B cell (primary cell): Measurements from ENCODE around the gene CERT1. TPM values are rescaled to one million over a fixed set of nuclear protein-coding genes. Genes with fewer than 3 reads are reported as not detected.

Experiments used
- ATAC-seq: fragments of 200-7000 bp; cut with Tn5 transposase; one replicate; pipeline ENCODE4 v1.10.0; 2021; ENCODE audit warnings: low read depth, mild to moderate bottlenecking, moderate number of reproducible peaks, moderate library complexity
- CTCF ChIA-PET: fragments of 350-600 bp; sonication (Branson Sonifier 250); formaldehyde crosslinking; loops from one replicate; lab custom pipeline; 2021; ENCODE audit warnings: antibody characterized with exemption, inconsistent platforms; lab: Charles Lee
- POLR2A ChIA-PET: fragments of 350-600 bp; sonication (Branson Sonifier 250); formaldehyde crosslinking; loops from one replicate; lab custom pipeline; 2021; ENCODE audit warnings: antibody characterized with exemption; lab: Charles Lee
- DNase-seq: peaks from one replicate; pipeline ENCODE4 v3.0.0; 2013
- H2AFZ ChIP-seq: 2 replicates; pipeline ENCODE4 v1.6.1; 2012; ENCODE audit warnings: mild to moderate bottlenecking, low read depth, low read length; ENCODE audit not compliant: insufficient read depth, poor library complexity, severe bottlenecking
- H3K27ac ChIP-seq, 2 donors: 1 replicate in 1 of 2; 2 replicates in 1 of 2; pipeline ENCODE4 v1.5.1; 2012 to 2013; ENCODE audit warnings: low read length in 2 of 2, mild to moderate bottlenecking in 2 of 2, moderate library complexity in 1 of 2
- H3K27me3 ChIP-seq, 4 experiments: fragments of 200-600 bp in 1 of 4; sonication (generic) in 1 of 4; replicated peaks in 1 of 4; 1 replicate in 2 of 4; 2 replicates in 2 of 4; pipeline versions ENCODE4 v1.6.1 to v1.7.0; 2013 to 2016; ENCODE audit warnings: low read length in 3 of 4, mild to moderate bottlenecking in 2 of 4, mixed read lengths in 1 of 4, moderate library complexity in 1 of 4; ENCODE audit not compliant: insufficient read depth in 4 of 4, control insufficient read depth in 3 of 4; ENCODE audit errors: control extremely low read depth in 1 of 4
- H3K36me3 ChIP-seq, 2 experiments: replicated peaks in 1 of 2; 1 replicate in 1 of 2; 2 replicates in 1 of 2; pipeline versions ENCODE4 v1.6.1 to v1.7.1; 2013; ENCODE audit warnings: low read length in 1 of 2; ENCODE audit not compliant: insufficient read depth in 2 of 2, control insufficient read depth in 1 of 2; ENCODE audit errors: control extremely low read depth in 1 of 2, extremely low read depth in 1 of 2
- H3K4me1 ChIP-seq, 2 donors: fragments of 200-600 bp in 1 of 2; sonication (generic) in 1 of 2; 1 replicate in 1 of 2; 2 replicates in 1 of 2; pipeline versions ENCODE4 v1.5.1 to v1.6.1; 2013 to 2017; ENCODE audit warnings: low read length in 2 of 2; ENCODE audit not compliant: control insufficient read depth in 2 of 2, insufficient read depth in 2 of 2
- H3K4me2 ChIP-seq: replicated peaks from 2 replicates; pipeline ENCODE3; 2012; ENCODE audit warnings: mild to moderate bottlenecking, low read depth, low read length; ENCODE audit not compliant: poor library complexity, severe bottlenecking
- H3K4me3 ChIP-seq, 5 experiments: fragments of 200-600 bp in 1 of 5; sonication (generic) in 1 of 5; 1 replicate in 3 of 5; 2 replicates in 2 of 5; pipeline versions ENCODE4 v1.5.1 to v1.7.0; 2011 to 2016; ENCODE audit warnings: low read length in 4 of 5, mild to moderate bottlenecking in 4 of 5, low read depth in 2 of 5, control low read depth in 1 of 5, moderate library complexity in 1 of 5; ENCODE audit not compliant: insufficient read depth in 1 of 5; ENCODE audit errors: control extremely low read depth in 1 of 5, extremely low read depth in 1 of 5
- H3K79me2 ChIP-seq: fragments of 200-600 bp; sonication (generic); one replicate; pipeline ENCODE4 v1.6.0; 2016; ENCODE audit warnings: low read length; ENCODE audit not compliant: control insufficient read depth, insufficient read depth
- H3K9ac ChIP-seq: fragments of 200-600 bp; sonication (generic); 2 replicates; pipeline ENCODE4 v1.6.1; 2017; ENCODE audit warnings: mild to moderate bottlenecking, low read length, moderate library complexity
- H3K9me3 ChIP-seq, 3 donors: one replicate each; pipeline versions ENCODE4 v1.6.1 to v1.7.1; 2013; ENCODE audit warnings: low read length in 2 of 3; ENCODE audit not compliant: control insufficient read depth in 2 of 3, insufficient read depth in 1 of 3; ENCODE audit errors: control extremely low read depth in 1 of 3
- H4K20me1 ChIP-seq: 2 replicates; pipeline ENCODE4 v1.6.0; 2012; ENCODE audit warnings: mild to moderate bottlenecking, low read length; ENCODE audit not compliant: insufficient read depth, control insufficient read depth, poor library complexity, severe bottlenecking
- H3K27ac Mint-ChIP-seq: one replicate; pipeline ENCODE4 v1.8.0; 2021; ENCODE audit warnings: mixed read lengths
- H3K27me3 Mint-ChIP-seq: one replicate; pipeline ENCODE4 v1.8.0; 2021; ENCODE audit warnings: mixed read lengths
- H3K4me1 Mint-ChIP-seq: one replicate; pipeline ENCODE4 v1.8.0; 2021; ENCODE audit warnings: mixed read lengths
- H3K4me3 Mint-ChIP-seq: one replicate; pipeline ENCODE4 v1.8.0; 2021; ENCODE audit warnings: mixed read lengths
- H3K9me3 Mint-ChIP-seq: one replicate; pipeline ENCODE4 v1.8.0; 2022; ENCODE audit warnings: mixed read lengths; ENCODE audit not compliant: insufficient read depth
- EZH2 ChIP-seq: IDR thresholded peaks from 2 replicates; pipeline ENCODE4 v1.6.1; 2012; ENCODE audit warnings: borderline replicate concordance, low read depth, mild to moderate bottlenecking, moderate library complexity, low read length; ENCODE audit not compliant: insufficient read depth, poor library complexity, severe bottlenecking
- WGBS: methylation state at CpG from one replicate; pipeline ENCODE4 v1.1.5; 2013; ENCODE audit warnings: missing lambda C conversion rate; ENCODE audit not compliant: insufficient coverage; 5-methylcytosine and 5-hydroxymethylcytosine counted together
- intact Hi-C: fragments of 100-400 bp; cut with micrococcal nuclease; formaldehyde crosslinking; loops from one replicate; pipeline ENCODE4 v1.10.0; 2022
- polyA plus RNA-seq: library from polyadenylated mRNA; depleted of rRNA; stranded (reverse); fragments of >200 nt; gene quantifications from 2 replicates; pipeline ENCODE4 v1.2.3, GENCODE V29; 2012
- total RNA-seq, 2 donors: library from RNA; stranded (reverse); fragments of 120-200 nt in 1 of 2; gene quantifications; 1 replicate in 1 of 2; 2 replicates in 1 of 2; pipeline versions ENCODE4 v1.2.3 to v1.2.4, GENCODE V29; 2013 to 2022
- TF ChIP-seq, protein P1 (sequence below): fragments of 200-600 bp; IDR thresholded peaks from one replicate; pipeline ENCODE4 v1.8.0; 2022; ENCODE audit warnings: antibody characterized with exemption, mild to moderate bottlenecking

Gene CERT1
- total and polyA plus RNA-seq, 2 donors (not counting 1 experiment from before 2014, with no cell fraction given): 13.7 to 60.5 TPM

DNA sequence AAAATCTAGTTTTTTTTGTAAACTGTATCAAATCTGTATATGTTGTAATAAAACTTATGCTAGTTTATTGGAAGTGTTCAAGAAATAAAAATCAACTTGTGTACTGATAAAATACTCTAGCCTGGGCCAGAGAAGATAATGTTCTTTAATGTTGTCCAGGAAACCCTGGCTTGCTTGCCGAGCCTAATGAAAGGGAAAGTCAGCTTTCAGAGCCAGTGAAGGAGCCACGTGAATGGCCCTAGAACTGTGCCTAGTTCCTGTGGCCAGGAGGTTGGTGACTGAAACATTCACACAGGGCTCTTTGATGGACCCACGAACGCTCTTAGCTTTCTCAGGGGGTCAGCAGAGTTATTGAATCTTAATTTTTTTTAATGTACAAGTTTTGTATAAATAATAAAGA is 150.1 kb downstream of the CERT1 start:
- 93% methylated on average over 2 of the region's 4 CpGs for WGBS
- Mint-ChIP-seq H3K4me3 (no peak overlapping the region), H3K27me3 (no peaks in the 10 kb centered on the region), H3K4me1 (no peaks in the 10 kb centered on the region), H3K27ac (no peak overlapping the region), H3K9me3 (no peaks in the 10 kb centered on the region)
- no peak for DNase-seq
- ChIA-PET CTCF (no interaction called here), POLR2A (no interaction called here)
- Histone ChIP-seq H3K79me2 (no peaks in the 10 kb centered on the region), H2AFZ (no peak overlapping the region), H4K20me1 (no peaks in the 10 kb centered on the region), H3K9me3 (no peaks in the 10 kb centered on the region), H3K4me1 (no peaks in the 10 kb centered on the region), H3K4me3 (no peak overlapping the region), H3K9ac (no peak overlapping the region), H3K27ac (no peak overlapping the region), H3K36me3 (peaks cover 0 to 44% of the 10 kb centered on the region in 2 experiments), H3K27me3 (no peaks in the 10 kb centered on the region), H3K4me2 (no peak overlapping the region)
- ATAC-seq: no peak
- intact Hi-C loops: no loop called here
- TF ChIP-seq, protein P1, sequence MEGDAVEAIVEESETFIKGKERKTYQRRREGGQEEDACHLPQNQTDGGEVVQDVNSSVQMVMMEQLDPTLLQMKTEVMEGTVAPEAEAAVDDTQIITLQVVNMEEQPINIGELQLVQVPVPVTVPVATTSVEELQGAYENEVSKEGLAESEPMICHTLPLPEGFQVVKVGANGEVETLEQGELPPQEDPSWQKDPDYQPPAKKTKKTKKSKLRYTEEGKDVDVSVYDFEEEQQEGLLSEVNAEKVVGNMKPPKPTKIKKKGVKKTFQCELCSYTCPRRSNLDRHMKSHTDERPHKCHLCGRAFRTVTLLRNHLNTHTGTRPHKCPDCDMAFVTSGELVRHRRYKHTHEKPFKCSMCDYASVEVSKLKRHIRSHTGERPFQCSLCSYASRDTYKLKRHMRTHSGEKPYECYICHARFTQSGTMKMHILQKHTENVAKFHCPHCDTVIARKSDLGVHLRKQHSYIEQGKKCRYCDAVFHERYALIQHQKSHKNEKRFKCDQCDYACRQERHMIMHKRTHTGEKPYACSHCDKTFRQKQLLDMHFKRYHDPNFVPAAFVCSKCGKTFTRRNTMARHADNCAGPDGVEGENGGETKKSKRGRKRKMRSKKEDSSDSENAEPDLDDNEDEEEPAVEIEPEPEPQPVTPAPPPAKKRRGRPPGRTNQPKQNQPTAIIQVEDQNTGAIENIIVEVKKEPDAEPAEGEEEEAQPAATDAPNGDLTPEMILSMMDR: no peak
- TF ChIP-seq EZH2: no peak

DNA sequence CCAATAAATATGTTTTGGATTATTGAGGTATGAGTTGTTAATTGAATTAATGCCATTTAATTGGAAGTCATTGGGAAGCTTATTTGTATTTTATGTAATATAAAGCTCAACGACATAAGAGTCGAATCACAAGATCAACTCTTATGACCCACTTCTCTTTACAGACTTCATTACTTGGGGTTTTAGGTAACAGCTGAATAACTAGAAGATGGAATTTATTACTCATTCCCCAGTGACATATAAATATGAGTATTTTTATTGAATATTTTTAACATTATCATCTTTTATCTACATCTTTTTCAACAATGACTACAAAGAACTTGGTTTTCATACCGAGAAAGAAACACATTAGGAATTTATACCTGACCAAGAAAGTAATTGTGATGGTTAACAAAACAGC is 153.3 kb downstream of the CERT1 start:
- H3K4me3 ChIP-seq: no peak overlapping the region
- peaks cover 2 to 66% of the 10 kb centered on the region in 2 experiments for H3K36me3 ChIP-seq
- H3K4me2 ChIP-seq: no peak overlapping the region
- Mint-ChIP-seq H3K9me3 (no peaks in the 10 kb centered on the region), H3K4me1 (no peaks in the 10 kb centered on the region), H3K4me3 (no peak overlapping the region), H3K27ac (no peak overlapping the region), H3K27me3 (no peaks in the 10 kb centered on the region)
- no peak overlapping the region for H2AFZ ChIP-seq
- no peak overlapping the region for H3K27ac ChIP-seq
- WGBS: no CpG with 5 or more reads among the region's 3 CpGs
- no peaks in the 10 kb centered on the region for H3K27me3 ChIP-seq
- H3K9me3 ChIP-seq: no peaks in the 10 kb centered on the region
- POLR2A ChIA-PET: no interaction called here
- no peak for TF ChIP-seq EZH2
- TF ChIP-seq, protein P1: no peak
- H4K20me1 ChIP-seq: no peaks in the 10 kb centered on the region
- H3K9ac ChIP-seq: no peak overlapping the region
- ATAC-seq: no peak
- intact Hi-C loops: no loop called here
- no peaks in the 10 kb centered on the region for H3K79me2 ChIP-seq
- no peaks in the 10 kb centered on the region for H3K4me1 ChIP-seq
- CTCF ChIA-PET: no interaction called here
- DNase-seq: no peak
